Thoracic aorta (tissue), 2 donors: ENCODE measurements around the gene PARD3B. TPM values are rescaled to one million over a fixed set of nuclear protein-coding genes. Genes with fewer than 3 reads are reported as not detected.

Experiments
- ATAC-seq: fragments of 150-250 bp; one replicate; pipeline ENCODE4 v1.8.0; 2017; ENCODE audit warnings: low read depth; ENCODE audit not compliant: insufficient number of reproducible peaks, low FRiP score
- DNase-seq: peaks from one replicate; pipeline ENCODE4 v3.0.0-alpha.2; 2020; ENCODE audit warnings: low spot score
- H3K27ac ChIP-seq, 2 donors: fragments of 200-600 bp; sonication (generic); 1 replicate in 1 of 2; 2 replicates in 1 of 2; pipeline ENCODE4 v1.5.1; 2016; ENCODE audit warnings: mild to moderate bottlenecking in 2 of 2, moderate library complexity in 2 of 2
- H3K27me3 ChIP-seq: fragments of 200-600 bp; sonication (generic); replicated peaks from 2 replicates; pipeline ENCODE4 v1.6.0; 2016; ENCODE audit warnings: mild to moderate bottlenecking; ENCODE audit not compliant: insufficient read depth
- H3K36me3 ChIP-seq: fragments of 200-600 bp; sonication (generic); one replicate; pipeline ENCODE4 v1.5.1; 2016
- H3K4me1 ChIP-seq, 2 donors: fragments of 200-600 bp; sonication (generic); 1 replicate in 1 of 2; 2 replicates in 1 of 2; pipeline versions ENCODE4 v1.5.1 to v1.6.0; 2016; ENCODE audit warnings: low read depth in 2 of 2, mild to moderate bottlenecking in 1 of 2; ENCODE audit not compliant: control insufficient read depth in 1 of 2
- H3K4me3 ChIP-seq: fragments of 200-600 bp; sonication (generic); 2 replicates; pipeline ENCODE4 v1.5.1; 2016; ENCODE audit warnings: mild to moderate bottlenecking
- H3K9me3 ChIP-seq: fragments of 200-600 bp; sonication (generic); 2 replicates; pipeline ENCODE4 v1.5.1; 2016
- CTCF ChIP-seq: fragments of 200-600 bp; sonication (generic); IDR thresholded peaks from one replicate; pipeline ENCODE4 v1.5.1; 2019; ENCODE audit warnings: antibody characterized with exemption
- total RNA-seq, 2 donors: library from RNA; depleted of rRNA; stranded (reverse); fragments of >200 nt; gene quantifications; one replicate each; pipeline versions ENCODE4 v1.1.0 to v1.2.3, GENCODE V29; 2016

Gene PARD3B
- total RNA-seq, 2 donors from 2014 or later = 25.7 to 34.5 TPM

- Histone ChIP-seq H3K4me3 (no peak overlapping the region), H3K9me3 (no peaks in the 10 kb centered on the region), H3K27ac (no peak overlapping the region), H3K36me3 (no peaks in the 10 kb centered on the region), H3K27me3 (no peaks in the 10 kb centered on the region), H3K4me1 (no peaks in the 10 kb centered on the region)
- DNase-seq (no peak), ATAC-seq (no peak)
- TF ChIP-seq CTCF = no peak
These were observed 279.6 kb downstream of the PARD3B start for GRCh38 chr2:204824751-204825453.

GRCh38 chr2:204825681-204826080, 280.4 kb downstream of the PARD3B start:
- no peaks in the 10 kb centered on the region for H3K36me3 ChIP-seq
- no peaks in the 10 kb centered on the region for H3K27me3 ChIP-seq
- ATAC-seq (no peak), DNase-seq (no peak)
- H3K4me3 ChIP-seq = no peak overlapping the region
- TF ChIP-seq CTCF = no peak
- no peaks in the 10 kb centered on the region for H3K4me1 ChIP-seq
- H3K9me3 ChIP-seq = no peaks in the 10 kb centered on the region
- no peak overlapping the region for H3K27ac ChIP-seq

- ATAC-seq = no peak
- Histone ChIP-seq H3K4me1 (no peaks in the 10 kb centered on the region), H3K36me3 (no peaks in the 10 kb centered on the region), H3K27ac (no peak overlapping the region), H3K27me3 (no peaks in the 10 kb centered on the region), H3K4me3 (no peak overlapping the region), H3K9me3 (no peaks in the 10 kb centered on the region)
- no peak for DNase-seq
- no peak for TF ChIP-seq CTCF
These were observed 282.7 kb downstream of the PARD3B start for GRCh38 chr2:204827701-204828590.

- no peak overlapping the region for H3K4me3 ChIP-seq
- no peak for DNase-seq
- H3K9me3 ChIP-seq = no peaks in the 10 kb centered on the region
- H3K4me1 ChIP-seq = no peaks in the 10 kb centered on the region
- H3K27me3 ChIP-seq = no peaks in the 10 kb centered on the region
- H3K27ac ChIP-seq = no peak overlapping the region
- no peak for ATAC-seq
- H3K36me3 ChIP-seq = no peaks in the 10 kb centered on the region
- TF ChIP-seq CTCF = no peak
These were observed 289.6 kb downstream of the PARD3B start for GRCh38 chr2:204834716-204835384.

- no peak for TF ChIP-seq CTCF
These were observed 290.5 kb downstream of the PARD3B start for GRCh38 chr2:204835786-204836185.

More at GRCh38 chr2:204835786-204836185, 290.5 kb downstream of the PARD3B start:
- no peaks in the 10 kb centered on the region for H3K9me3 ChIP-seq
- H3K4me1 ChIP-seq = no peaks in the 10 kb centered on the region
- DNase-seq = no peak
- H3K27me3 ChIP-seq = no peaks in the 10 kb centered on the region
- H3K4me3 ChIP-seq = no peak overlapping the region
- no peak overlapping the region for H3K27ac ChIP-seq
- no peak for ATAC-seq
- no peaks in the 10 kb centered on the region for H3K36me3 ChIP-seq
